Measurements from ENCODE around the gene POU3F4.

The POU3F4 gene

GRCh38 chrX:83509254-83509801 lies 1.2 kb downstream of the POU3F4 start:
- DNase-seq (ENCODE audit: insufficient read length, low spot score) (no peak), FAIRE-seq (no peak)
- TF ChIP-seq, protein P1, sequence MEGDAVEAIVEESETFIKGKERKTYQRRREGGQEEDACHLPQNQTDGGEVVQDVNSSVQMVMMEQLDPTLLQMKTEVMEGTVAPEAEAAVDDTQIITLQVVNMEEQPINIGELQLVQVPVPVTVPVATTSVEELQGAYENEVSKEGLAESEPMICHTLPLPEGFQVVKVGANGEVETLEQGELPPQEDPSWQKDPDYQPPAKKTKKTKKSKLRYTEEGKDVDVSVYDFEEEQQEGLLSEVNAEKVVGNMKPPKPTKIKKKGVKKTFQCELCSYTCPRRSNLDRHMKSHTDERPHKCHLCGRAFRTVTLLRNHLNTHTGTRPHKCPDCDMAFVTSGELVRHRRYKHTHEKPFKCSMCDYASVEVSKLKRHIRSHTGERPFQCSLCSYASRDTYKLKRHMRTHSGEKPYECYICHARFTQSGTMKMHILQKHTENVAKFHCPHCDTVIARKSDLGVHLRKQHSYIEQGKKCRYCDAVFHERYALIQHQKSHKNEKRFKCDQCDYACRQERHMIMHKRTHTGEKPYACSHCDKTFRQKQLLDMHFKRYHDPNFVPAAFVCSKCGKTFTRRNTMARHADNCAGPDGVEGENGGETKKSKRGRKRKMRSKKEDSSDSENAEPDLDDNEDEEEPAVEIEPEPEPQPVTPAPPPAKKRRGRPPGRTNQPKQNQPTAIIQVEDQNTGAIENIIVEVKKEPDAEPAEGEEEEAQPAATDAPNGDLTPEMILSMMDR (IDR thresholded peaks at IDR 0.05; ENCODE audit: insufficient read depth, missing control alignments), result no peak

GRCh38 chrX:83510510-83511062 lies 2.5 kb downstream of the POU3F4 start:
- TF ChIP-seq, protein P1 (IDR thresholded peaks at IDR 0.05; ENCODE audit: insufficient read depth, missing control alignments), result no peak
- no peak for FAIRE-seq
- DNase-seq (ENCODE audit: insufficient read length, low spot score), result no peak

DNA sequence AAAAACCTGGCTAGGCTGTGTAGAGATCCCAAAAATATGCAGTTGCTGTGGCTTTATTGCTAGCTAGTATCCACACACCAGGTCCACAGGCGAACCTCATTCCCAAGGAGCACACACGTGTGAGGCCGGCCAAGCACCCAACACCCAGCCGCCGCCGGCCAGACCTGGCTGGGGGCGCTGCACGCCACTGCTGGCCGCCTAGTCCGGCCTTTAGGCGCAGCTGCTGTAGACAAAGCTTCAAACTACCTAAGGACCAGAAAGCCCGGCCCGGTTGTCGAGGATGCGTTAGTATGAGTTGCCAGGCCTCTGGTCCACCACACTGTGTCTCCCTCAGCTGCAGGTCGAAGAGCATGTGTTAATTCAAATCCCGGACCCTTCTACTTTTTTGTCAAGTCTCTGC lies 3.1 kb downstream of the POU3F4 start:
- no peak for DNase-seq (ENCODE audit: insufficient read length, low spot score)
- no peak for FAIRE-seq
- TF ChIP-seq, protein P1 (IDR thresholded peaks at IDR 0.05; ENCODE audit: insufficient read depth, missing control alignments), result no peak

DNA sequence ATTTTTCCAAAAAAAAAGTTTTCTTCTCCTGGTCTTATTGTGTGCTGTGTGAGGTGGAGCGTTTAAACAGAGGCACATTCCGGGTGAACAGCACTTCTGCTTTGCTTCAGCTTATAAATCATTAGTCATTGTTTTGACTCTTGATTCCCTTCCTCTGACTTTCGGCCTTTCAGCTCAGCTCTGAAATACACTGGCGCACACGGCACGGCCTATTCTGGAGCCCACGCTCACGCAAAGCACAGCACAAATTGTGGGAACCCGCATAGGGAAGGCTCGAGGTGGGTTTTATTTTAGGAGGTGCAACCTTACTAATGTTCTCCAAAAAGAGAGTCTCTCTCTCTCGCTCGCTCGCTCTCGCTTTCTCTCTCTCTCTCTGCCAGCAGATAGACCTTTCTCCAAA lies 4.0 kb downstream of the POU3F4 start:
- no peak for DNase-seq (ENCODE audit: insufficient read length, low spot score)
- TF ChIP-seq, protein P1 (IDR thresholded peaks at IDR 0.05; ENCODE audit: insufficient read depth, missing control alignments), result no peak
- FAIRE-seq, result no peak

DNA sequence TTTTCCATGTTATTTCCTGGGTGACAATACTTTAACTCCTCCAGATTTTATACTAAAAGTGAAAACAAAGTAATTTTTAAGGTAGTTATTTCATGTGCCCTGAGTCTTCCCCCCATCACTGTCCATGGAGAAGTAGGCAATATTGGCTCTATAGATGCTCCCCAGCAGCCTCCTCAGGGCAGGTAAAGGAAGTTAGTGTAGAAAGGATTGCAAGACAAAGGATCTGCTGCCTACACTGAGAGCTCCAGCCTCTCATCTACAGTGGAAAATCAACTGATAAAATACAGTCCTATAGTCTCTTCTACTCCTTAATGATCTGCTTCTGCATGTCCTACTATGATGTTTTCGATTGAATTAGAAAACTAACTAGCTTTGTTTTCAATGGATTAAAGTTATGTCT lies 8.5 kb downstream of the POU3F4 start:
- DNase-seq (ENCODE audit: insufficient read length, low spot score), result no peak
- TF ChIP-seq, protein P1 (IDR thresholded peaks at IDR 0.05; ENCODE audit: insufficient read depth, missing control alignments), result no peak
- FAIRE-seq, result no peak

DNA sequence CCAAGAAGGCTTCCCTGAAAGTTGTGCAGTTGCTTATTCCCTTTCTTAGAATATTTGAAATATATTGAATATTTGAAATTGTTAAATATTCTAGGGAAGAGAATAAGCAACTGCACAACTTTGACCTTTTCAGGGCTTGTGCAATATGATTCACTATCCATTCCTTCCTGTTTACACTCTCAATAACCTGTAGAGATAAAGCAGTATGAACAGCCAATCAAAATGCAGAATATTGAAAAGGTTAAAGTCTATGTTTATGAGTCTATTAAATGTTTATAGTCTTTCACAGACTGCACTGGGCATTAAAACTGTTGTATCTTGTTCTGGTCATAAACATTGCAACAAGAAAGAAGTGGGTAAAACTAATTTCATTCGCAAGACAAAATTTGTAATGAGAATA lies 13.8 kb downstream of the POU3F4 start:
- DNase-seq (ENCODE audit: insufficient read length, low spot score) (no peak), FAIRE-seq (no peak)
- TF ChIP-seq, protein P1 (IDR thresholded peaks at IDR 0.05; ENCODE audit: insufficient read depth, missing control alignments), result no peak

- FAIRE-seq (peak; percentile 44), DNase-seq (ENCODE audit: insufficient read length, low spot score) (no peak)
- TF ChIP-seq, protein P1 (IDR thresholded peaks at IDR 0.05; ENCODE audit: insufficient read depth, missing control alignments), result no peak
These were observed 21.9 kb downstream of the POU3F4 start for GRCh38 chrX:83529950-83530349.

All from D721Med (cell line).